ENCODE measurements around the gene SLC14A1.

The SLC14A1 gene

GRCh38 chr18:45723567-45724355 is at the start of gene SLC14A1:
Gene SLC14A1, plus strand, starts transcription at chr18:45724181. Its CDS starts 6,140 bp downstream, at chr18:45730321.
- no peak for DNase-seq

- DNase-seq: no peak
These were observed 46.6 kb upstream of the SLC14A1 start for GRCh38 chr18:45677276-45677807.

DNA sequence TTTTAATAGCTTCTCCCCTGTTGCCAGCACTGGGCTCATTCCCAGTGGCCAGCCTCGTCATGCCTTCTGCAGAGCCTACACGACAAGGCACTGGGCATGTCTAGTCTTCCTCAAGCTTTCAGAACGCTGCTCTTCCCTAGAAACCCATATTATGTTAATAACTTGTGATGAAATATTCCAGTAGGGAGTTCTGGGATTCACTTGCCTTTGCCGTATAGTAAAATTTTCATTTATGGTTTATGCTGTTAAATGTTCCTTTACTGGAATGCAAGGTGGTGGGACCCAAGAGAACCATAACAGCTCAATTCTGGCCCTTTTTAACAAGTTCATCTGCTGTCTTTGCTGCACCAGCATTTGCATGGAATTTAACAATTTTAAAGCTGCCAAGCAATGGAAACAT is 45.5 kb upstream of the SLC14A1 start:
- DNase-seq: no peak

DNA sequence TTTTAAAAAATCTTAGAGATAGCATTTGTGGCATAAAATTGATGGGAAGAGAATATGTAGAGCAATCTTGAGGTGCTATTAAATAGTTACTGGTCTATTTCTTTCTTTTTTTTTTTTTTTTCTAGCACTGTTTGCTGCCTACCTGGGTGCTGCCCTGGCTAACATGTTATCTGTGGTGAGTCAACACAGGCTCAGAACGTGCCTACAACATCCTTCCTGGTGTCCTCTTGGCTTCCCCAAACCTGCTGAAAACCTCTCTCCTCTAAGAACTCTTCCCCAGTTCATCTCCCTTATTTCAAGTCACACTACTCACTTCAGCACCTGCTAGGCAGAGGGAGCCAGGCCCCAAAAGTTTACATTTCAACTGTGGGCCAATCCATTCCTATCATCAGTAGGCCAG is 45.1 kb upstream of the SLC14A1 start:
- DNase-seq: no peak

DNA sequence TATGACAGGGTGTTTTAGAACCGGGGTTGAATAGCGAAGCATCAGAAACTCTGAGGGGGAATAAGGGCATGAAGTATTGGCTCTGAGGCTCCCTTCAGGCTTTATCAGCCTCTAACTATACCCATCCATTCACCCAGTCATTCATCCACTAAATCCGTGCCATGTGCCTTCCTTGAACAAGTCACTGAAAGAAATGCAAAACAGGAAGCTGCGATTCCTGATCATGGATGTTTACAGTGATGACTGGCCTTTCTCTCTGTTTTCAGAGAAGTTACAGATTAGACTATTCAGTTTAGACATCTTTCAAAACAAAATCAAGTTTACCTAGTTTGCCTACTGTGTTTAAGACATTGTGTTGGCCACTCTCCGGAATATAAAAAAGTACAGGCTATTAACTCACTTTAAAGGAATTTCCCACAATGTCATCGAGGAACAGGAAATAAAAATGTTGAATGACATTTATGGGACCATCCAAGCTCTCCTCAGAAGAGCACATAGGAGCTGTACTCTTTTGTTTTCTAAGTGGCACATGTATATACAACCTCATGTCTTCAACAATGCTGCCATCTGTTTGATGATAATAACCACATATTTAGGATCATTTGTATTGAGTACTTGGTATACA is 43.8 kb upstream of the SLC14A1 start:
- no peak for DNase-seq

DNA sequence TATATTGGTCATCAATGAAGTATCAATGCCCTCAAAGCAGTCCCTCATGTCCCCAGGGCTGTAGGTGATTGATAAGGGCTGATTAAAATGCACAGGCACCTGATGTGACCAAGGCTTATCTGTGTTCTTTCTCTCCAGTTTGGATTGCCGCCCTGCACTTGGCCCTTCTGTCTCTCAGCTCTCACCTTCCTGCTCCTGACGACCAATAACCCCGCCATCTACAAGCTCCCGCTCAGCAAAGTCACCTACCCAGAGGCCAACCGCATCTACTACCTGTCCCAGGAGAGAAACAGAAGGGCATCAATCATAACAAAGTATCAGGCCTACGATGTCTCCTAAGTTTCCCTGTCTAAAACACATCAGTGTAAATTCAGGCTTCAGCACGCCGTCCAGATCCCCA is 41.8 kb upstream of the SLC14A1 start:
- no peak for DNase-seq

DNA sequence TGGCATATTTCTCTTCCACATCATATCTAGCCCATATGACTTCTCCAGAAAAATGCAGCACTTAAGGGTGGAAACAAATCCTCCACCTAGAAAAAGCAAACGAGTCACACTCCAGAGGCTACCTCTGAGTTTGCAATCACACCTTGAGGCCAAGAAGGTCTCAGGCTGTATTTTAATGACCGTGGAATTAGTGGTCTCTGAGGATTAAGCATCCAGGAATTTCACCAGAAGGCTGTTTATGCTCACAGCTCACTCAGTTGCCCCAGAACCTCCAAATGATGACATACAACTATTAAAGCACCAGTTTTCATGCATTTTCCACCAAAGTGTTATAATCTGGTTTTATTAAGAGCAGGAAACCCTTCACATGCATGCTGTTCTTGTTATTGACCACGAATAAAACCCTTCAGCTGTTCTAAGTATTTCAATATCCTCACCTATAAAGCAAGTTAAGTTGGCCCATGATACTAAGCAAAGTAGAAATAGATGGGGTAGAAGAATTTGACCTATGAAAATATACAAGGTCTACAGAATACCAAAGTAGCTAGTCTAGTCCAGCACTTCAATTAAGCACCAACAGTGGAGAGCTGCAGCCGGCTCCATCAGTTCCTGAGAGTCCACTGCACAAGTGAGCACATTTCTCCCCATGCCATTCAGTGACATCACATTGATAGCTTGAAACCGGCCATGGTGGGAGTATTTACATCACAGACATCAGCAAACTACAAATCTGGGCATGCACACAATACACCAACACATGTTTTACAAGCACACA is 39.5 kb upstream of the SLC14A1 start:
- no peak for DNase-seq

GRCh38 chr18:45686891-45687611 is 36.9 kb upstream of the SLC14A1 start:
- peak; percentile 14 for DNase-seq

- DNase-seq: no peak
These were observed 36.4 kb upstream of the SLC14A1 start for GRCh38 chr18:45687621-45688020.

GRCh38 chr18:45688113-45688512 is 35.9 kb upstream of the SLC14A1 start:
- no peak for DNase-seq

GRCh38 chr18:45688833-45689232 is 35.1 kb upstream of the SLC14A1 start:
- DNase-seq: peak; percentile 38

DNA sequence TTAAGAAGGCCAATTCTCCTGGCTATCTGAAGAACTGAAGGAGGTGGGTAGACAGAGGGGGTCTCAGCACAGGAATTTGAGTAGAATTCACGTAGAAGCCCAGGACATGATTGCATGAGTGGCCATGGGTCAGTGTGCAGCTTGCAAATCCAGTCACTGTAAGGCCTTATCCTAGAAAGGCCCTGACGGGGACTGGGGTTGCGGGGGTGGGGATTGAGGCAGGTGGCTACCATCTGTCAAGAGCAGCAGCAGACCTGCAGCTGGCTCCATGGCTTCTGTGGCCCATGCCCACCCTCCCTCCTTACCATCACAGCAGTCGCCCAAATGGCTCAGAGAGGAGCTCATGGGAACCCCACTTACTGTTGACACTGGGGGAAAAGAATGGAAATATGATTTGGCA is 34.6 kb upstream of the SLC14A1 start:
- DNase-seq: peak; percentile 1

DNA sequence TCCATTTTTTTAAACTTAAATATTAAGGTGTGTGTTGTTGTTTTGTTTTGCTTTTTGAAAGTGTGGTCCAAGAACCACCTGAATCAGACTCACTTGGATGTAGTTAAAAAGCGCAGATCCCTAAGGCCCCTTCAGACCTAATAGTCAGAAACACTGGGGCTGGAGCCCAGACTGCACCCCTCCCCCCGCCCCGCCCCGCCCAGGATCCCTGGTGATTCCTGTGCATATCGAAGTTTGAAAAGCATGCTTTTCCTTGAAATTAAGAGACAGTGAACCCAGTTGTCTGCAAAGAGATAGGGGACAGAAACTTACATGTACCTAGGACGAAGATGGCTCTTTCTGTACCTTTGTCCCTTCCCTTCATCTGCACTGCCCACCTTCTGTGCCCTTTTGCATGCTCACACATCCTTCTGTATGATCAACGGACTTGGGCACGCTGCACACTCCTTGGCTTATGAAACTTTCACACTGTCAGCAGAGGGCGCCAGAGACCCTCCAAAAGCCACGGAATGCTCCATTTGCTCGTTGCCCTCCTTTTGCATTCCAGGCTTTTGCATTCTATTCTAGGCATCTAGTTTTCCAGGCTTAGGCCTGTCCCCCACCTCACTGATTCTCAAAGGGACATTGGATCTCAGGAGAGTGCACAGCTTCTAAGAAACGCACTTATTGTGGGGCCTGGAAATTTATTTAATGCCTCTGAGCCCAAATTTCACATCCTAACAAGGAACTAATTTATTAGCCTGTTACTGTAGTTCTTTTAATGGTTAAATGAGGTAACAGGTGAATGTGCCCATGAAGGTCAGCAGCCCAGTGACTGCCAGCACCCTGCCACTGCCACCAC is 32.8 kb upstream of the SLC14A1 start:
- peak; percentile 52 for DNase-seq

DNA sequence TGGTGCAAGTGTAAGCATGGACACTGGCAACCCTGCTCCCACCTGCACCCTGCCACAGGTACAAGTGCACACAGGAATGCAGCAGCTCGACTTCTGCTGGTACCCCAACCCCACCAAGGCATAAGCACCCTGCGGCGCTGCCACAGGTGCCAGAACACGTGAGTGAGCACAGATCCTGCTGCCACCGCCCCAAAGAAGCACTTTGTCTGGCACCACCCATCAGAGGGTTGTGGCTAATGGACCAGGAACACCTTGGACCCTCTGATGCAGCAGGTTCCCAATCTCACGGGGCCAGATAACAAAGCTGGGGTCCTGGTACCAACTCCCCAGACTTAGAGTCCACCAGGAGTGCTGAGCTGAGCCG is 32.2 kb upstream of the SLC14A1 start:
- no peak for DNase-seq

DNA sequence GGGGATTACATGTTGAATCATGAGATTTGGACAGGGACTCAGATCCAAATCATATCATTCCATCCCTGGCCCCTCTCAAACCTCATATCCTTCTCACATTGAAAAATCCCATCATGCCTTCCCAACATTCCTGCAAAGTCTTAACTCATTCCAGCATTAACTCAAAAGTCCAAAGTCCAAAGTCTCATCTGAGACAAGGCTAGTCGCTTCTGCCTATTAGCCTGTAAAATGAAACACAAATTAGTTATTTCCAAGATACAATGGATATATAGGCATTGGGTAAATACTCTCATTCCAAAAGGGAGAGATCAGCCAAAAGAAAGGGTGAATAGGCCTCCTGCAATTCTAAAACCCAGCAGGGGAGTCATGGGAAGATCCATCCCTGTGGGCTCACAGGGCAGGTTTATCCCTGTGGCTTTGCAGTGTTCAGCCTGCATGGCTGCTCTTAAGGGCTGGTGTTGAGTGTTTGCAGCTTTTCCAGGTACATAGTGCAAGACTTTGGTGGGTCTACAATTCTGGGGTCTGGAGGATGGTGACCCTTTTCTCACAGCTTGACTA is 21.2 kb upstream of the SLC14A1 start:
- DNase-seq: no peak

DNA sequence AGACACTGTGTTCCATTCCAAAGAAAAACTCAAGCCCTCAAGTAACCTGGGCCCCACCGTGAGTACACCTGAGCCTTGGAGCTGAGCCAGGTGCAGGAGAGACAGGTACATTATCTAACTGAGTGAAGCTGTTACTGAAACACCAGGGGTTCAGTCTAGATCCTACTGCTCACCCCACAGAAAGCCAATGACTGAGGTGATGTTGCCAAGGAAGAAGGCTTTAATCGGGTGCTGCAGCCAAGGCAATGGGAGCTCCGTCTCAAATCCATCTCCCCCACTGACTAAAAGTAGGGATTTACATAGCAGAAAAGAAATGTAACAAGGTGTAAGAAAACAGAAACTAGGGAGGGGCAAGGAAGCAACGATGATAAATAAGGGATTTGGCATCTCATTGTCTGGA is 15.2 kb upstream of the SLC14A1 start:
- no peak for DNase-seq

GRCh38 chr18:45712061-45712460 is 11.9 kb upstream of the SLC14A1 start:
- DNase-seq: no peak

- DNase-seq: no peak
These were observed 10.7 kb upstream of the SLC14A1 start for GRCh38 chr18:45713239-45713638.

- DNase-seq: no peak
These were observed 8.7 kb upstream of the SLC14A1 start for GRCh38 chr18:45715212-45715780.

- DNase-seq: no peak
These were observed 4.9 kb upstream of the SLC14A1 start for GRCh38 chr18:45719106-45719505.

DNA sequence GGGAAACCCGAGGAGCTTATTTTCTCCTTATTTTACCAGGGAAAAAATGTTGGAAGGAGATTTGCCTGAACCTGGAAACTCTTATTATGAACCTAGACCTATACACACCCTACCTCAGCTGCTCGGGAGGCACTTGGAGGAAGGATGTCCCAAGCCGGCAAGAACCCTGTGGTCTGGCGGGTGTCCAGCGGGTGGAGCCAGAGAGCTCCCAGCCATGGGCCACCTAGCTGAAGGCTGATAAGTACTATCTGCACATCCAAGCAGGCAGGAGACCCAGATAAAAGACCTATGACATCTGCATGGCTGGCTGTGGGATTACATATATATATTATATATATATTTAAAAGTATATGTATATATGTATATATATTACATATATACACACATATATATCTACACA is 1.1 kb upstream of the SLC14A1 start:
- DNase-seq: peak; percentile 20

Measured in NCI-H1694 treated with DMSO at 0.1 percent for 48 hours (cell line).